Measurements from ENCODE around the gene TGFBR3.

The TGFBR3 gene

DNA sequence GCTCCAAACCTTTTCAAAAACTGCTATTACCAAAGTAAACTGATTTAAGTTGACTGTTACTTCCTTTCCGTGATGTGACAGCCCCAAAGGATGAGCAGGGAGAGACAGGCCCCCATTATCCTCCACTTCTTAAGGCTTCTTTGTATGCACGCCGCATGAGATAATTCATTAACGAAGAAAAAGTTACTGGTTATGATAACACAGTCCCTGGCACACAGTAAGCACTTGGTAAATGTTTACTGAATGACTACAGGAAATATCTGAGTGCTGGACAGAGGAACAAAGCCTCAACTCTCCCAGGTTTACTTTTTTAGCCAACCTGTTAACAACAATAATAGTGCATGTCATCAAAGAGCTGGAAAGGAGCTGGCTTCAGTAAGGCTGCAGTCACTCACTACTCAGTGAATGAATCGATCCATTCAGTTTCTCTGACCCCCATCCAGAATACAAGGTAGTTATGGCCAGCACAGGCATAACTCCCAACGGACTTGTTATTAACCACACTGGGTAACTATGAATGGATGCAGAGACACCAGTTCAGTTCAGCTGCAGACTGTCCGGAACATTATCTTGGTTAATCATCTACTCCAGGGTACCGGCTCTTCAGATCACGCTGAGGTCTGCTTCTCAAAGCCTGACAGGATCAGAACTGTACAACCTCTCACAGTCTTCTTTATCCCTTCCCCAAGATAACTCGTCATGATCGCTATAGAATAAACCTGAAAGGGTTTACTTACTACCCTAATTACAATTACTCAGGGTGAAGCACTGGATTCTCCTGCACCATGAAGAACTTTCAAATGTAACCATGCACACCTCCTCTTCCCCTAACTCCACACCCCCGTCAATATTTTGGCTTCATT is 58.3 kb downstream of the TGFBR3 start:
- in situ Hi-C loops (cut with MboI; ENCODE audit: low sequenced_read_pairs) = no loop called here

- in situ Hi-C loops (cut with MboI; ENCODE audit: low sequenced_read_pairs) = no loop called here
These were observed 58.9 kb downstream of the TGFBR3 start for GRCh38 chr1:91827087-91827458.

- in situ Hi-C loops (cut with MboI; ENCODE audit: low sequenced_read_pairs) = no loop called here
These were observed 59.3 kb downstream of the TGFBR3 start for GRCh38 chr1:91826649-91827048.

DNA sequence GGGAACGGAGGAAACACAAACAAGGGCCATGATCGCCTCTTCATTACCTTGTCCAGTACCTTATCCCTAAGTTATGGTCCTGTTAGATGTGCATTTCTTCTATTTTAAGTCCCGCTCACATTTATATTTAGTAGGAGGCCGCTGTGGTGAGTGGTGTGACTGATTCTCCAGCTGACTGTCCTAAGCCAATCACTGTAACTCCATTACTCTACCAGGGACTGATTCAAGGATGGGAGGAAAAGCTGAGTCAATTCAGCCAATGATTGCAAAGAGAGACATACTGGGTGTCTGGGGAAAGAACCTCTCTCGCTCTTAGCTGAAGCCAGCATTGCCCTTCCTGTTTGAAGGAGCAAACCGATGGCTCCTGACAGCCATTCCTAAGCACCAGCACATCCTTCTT is 59.7 kb downstream of the TGFBR3 start:
- in situ Hi-C loops (cut with MboI; ENCODE audit: low sequenced_read_pairs) = no loop called here

DNA sequence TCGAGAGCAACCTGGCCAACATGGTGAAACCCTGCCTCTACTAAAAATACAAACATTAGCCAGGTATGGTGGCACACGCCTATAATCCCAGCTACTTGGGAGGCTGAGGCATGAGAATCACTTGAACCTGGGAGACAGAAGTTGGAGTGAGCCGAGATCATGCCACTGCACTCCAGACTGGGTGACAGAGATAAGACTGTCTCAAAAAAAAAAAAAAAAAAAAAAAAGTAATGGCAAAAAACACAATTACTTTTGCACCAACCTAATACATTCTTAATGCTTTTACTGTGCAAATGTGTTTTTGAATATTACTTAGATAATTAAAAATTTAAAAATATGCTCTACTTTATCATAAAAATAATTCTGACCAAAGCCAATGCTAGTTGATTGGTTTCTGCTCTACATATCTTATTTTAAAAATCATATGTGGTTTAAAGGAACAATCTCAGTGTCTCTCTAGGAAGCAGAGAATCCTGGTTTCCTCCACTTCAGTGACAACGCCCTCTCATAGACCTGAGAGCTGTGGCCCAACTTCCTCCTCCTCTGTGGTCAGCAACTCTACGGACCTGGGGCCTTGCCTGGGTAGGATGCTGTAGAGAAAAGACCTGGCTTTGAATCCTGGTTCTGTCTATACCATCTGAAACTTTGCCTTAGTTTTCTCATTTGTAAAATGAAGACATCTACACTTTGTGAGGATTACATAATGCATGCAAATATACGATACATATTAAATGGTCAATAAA is 64.7 kb downstream of the TGFBR3 start:
- in situ Hi-C loops (cut with MboI; ENCODE audit: low sequenced_read_pairs) = no loop called here

DNA sequence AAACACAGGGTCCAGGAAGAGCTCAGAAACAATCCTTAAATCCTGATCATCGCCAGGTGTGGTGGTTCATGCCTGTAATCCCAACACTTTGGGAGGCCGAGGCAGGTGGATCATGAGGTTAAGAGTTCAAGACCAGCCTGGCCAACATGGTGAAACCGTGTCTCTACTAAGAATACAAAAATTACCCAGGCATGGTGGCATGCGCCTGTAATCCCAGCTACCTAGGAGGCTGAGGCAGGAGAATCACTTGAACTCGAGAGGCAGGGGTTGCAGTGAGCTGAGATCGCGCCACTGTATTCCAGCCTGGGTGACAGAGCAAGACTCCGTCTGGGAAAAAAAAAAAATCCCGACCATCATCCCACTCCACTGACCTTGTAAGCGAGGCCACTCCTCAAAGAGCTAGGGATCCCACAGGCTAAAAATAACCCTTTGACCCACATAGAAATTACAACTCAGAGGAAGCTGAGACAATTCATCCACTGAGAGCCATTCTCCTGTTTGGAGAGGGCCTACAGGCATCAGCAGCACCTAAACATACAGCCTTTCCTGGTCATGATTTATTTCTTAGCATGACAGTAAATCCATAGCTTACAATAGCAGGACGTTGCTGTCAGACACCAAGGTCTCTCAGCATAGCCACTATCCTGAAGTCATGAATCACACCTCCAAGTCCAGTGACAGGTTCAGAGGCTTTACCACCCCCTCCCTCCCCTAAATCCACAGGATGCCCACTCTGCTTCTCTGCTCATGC is 66.7 kb downstream of the TGFBR3 start:
- in situ Hi-C loops (cut with MboI; ENCODE audit: low sequenced_read_pairs) = no loop called here

DNA sequence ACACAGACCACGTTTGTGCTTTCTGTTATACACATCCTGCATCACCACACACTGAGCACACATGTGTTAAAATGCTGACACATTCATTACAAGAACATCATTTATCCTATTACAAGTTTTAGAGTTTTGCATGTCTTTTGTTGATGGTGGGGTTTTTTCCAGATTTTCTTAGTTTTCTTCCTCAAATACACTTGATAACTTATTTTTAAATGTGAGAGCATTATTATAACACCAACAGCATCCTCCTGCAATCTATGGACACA is 67.3 kb downstream of the TGFBR3 start:
- in situ Hi-C loops (cut with MboI; ENCODE audit: low sequenced_read_pairs) = no loop called here

DNA sequence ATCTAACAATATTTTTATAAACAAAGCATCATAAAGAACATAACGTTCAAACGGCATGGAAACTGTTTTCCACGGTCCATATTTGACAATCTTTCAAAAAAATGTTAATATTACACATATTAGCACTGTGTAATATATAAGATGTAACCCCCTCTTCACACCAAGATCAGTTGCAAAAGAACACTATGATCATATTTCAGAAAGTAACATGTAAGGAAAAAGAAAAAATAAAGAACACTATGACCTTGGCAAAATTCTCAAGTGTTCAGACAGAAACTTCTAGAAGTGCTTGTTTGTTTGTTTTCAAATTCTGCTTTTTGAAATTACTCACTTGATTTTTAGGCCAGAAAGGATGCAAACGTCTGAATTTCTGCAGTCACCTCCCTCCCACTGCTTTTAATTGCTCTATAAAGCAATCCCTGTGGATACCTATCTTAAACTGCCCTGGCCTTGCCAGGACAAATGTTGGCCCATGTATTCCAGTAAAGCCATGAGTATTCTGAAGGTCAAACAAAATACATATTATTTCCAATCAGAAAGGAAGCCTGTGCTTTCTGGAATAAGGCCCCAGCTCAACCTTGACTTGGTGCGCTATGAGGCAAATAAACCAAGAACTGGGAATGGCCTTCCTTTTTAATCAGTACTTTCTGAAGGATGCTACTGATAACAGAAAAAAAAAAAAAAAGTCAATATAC is 68.6 kb downstream of the TGFBR3 start:
- in situ Hi-C loops (cut with MboI; ENCODE audit: low sequenced_read_pairs) = no loop called here

GRCh38 chr1:91816031-91816430 is 69.9 kb downstream of the TGFBR3 start:
- in situ Hi-C loops (cut with MboI; ENCODE audit: low sequenced_read_pairs) = no loop called here

GRCh38 chr1:91814448-91814847 is 71.5 kb downstream of the TGFBR3 start:
- in situ Hi-C loops (cut with MboI; ENCODE audit: low sequenced_read_pairs) = no loop called here

DNA sequence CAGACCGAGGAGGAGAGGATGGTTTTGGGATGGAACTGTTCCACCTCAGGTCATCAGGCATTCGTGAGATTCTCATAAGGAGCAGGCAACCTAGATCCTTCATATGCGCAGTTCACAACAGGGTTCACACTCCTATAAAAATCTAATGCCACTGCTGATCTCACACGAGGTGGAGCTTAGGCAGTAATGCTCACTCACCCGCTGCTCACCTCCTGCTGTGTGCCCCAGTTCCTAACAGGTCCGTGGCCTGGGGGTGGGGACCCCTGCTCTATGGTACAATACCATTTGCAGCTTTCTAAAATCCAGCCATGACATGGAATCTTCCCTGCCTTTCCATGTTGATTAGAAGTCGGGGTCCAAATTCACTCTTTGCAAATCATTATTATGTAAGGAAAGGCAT is 72.1 kb downstream of the TGFBR3 start:
- in situ Hi-C loops (cut with MboI; ENCODE audit: low sequenced_read_pairs) = no loop called here

DNA sequence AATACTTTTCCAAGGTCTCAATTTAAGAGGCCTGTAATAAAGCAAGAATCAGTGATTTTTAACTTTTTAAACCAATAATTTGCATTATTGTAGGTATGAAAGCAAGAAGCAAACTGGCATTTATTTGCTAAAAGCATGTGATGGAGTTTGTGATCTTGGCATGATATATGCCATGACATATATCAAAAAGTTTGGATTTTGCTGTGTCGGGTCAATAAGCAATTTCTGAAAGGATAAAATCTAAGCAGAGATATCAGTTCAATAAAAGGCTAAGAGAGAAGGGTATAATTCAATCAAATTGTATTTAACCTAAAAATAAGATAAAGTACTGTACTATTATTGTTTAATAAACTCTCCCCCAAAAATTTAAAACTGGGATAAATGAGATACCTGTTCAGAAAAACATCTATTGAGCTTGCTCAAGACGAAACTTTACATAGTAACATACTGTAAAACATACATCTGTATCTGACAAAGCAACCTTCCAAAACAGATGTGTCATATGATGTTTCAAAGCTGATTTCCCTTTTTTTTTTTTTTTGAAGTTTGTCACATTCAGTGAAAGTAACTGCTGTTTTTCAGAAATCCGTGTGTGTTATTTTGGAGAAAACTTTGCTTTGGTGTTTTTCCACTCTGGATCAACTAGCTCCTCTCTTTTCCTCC is 74.5 kb downstream of the TGFBR3 start:
- in situ Hi-C loops (cut with MboI; ENCODE audit: low sequenced_read_pairs) = no loop called here

DNA sequence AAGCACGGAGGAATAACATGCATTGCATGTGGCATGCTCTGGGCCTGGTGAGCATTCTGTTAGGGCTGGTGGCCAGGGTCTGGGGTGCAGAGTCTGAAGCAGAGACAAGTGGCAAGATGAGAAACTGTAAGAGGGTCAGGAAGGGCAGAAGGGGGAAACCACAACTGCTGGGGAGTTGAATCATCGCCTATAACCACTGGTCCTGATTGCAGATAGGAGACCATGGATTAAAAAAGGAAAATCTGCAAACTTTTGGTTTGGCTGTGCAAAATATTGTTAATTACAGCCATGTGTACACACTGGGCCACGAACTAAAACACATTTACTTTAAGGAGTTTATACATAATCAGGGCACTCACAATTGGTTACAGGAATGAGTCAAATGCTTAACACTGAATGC is 76.6 kb downstream of the TGFBR3 start:
- in situ Hi-C loops (cut with MboI; ENCODE audit: low sequenced_read_pairs) = no loop called here

DNA sequence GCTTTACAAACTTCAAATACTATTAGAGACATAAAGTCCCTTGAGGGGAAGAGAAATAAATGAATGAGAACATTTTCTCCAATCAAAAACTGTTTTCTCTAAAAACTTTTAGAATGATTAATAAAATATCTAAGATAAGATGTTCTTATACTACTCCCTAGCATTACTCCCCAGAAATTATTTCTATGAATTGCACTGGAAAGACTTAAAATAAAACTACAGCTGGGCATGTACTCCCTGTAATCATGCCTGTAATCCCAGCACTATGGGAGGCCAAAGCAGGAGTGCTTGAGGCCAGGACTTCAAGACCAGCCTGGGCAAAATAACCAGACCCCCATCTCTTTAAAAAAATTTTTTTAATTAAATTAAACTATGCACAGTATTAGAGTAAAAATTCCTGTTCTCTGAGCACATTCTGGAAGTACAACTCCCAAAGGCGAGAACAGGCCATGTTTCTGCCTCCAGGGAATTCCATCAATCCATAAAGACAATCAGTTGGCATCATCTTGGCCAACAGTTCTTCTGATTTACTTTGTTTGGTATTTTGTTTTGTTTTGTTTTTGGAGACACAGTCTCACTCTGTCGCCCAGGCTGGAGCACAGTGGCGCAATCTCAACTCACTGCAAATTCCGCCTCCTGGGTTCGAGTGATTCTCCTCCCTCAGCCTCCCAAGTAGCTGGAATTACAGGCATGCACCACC is 77.9 kb downstream of the TGFBR3 start:
- in situ Hi-C loops (cut with MboI; ENCODE audit: low sequenced_read_pairs) = no loop called here

DNA sequence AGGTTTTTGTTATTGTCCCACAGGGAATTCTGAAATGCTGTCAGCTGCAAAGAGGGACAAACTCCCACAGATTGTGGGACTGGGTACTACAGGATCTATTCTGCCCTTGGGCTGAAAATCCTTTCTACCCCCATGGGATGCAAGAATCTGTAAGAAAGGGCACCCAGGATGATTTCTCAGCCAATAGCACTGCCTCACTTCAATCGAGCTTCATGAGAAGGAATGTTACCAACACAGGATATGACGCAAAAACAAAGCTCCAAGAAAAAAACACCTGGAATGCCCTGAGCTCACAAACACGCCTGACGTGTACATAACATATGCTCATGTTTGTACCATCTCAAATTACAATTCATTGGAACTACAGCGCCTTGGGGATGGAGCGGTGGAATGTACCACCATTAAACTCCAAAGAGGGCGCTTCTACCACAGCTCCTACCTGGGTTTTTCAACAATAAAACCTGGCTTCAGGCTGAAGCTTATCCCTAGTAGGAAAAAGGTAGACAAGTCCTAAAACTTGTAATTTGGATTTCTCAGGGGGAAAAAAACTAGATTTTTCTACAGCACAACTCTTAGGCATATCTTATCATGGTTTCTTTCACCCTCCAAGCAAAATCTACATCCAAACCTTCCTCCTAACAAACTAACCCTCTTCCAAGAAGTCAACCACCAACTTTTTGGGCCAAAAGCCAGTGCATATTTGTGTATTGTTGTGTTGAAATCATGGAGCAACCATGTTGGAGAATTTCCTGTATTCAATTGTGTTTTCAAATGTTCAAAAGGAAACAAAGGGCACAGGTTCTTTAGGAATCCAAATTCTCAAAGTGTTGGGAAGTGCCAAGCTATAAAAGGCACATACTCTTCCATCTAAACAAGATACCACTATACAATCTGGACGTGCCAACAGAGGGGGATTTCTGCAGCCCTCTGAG is 78.9 kb downstream of the TGFBR3 start:
- in situ Hi-C loops (cut with MboI; ENCODE audit: low sequenced_read_pairs) = no loop called here

DNA sequence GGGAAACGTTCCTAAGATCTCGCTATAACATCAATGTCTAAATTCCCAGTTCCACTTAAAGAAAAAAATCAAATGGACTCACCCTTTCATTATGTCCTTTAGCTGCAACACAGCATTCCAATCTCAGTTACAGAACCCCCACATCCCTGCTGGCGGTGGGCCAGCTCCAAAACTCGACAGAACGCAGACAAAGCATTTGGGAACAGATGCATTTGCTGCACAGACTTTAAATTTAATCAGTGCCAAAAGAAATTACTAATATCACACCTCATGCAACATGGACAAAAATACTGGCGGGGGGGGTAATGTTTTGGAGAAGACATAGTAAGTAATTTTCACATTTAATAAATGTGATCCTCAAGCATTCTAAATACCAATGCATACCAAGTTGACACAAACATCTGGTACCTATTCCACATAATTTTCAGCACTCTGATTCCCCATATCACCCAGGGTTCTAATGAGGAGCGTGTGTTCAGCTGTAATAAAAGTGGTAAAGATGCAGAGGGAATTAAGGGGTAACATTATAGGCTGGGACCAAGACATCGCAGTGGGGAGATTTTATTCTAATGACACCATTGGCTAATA is 79.7 kb downstream of the TGFBR3 start:
- in situ Hi-C loops (cut with MboI; ENCODE audit: low sequenced_read_pairs) = no loop called here

DNA sequence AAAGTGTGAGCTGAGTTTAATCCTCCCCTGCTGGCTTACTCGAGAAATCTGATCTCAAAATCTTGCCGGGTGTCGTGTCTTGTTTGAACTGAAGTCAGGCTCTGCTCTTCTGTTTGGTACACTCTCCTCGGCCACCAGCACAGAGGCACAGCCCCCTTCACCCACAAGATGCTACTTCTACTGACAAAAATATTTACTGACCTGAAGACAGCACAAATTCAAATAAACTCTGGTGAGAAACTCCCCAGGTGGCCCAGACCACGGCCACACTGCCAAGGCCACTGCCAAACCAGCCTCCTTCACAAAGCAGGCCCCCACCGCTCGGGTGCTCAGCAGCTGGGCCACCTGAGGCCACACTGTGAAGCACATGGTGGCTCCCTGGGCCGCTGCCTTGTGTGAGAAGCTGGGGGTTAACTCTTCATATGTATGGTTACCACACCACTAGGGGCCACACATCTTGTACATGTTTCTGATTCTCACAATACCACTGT is 80.6 kb downstream of the TGFBR3 start:
- in situ Hi-C loops (cut with MboI; ENCODE audit: low sequenced_read_pairs) = no loop called here

- in situ Hi-C loops (cut with MboI; ENCODE audit: low sequenced_read_pairs) = no loop called here
These were observed 81.4 kb downstream of the TGFBR3 start for GRCh38 chr1:91804546-91805023.
